ENCODE results near the gene TGFB3. TPM values are rescaled to one million over a fixed set of nuclear protein-coding genes. Genes with fewer than 3 reads are reported as not detected.
A peak's percentile ranks its signal among the peaks of the same experiment; 100 is the strongest.

The TGFB3 gene
- 7.0 and 8.8 TPM in 2 replicates for total RNA-seq
- 7.5 TPM for total RNA-seq (2013)
- polyA plus RNA-seq = 8.3 and 9.4 TPM in 2 replicates
- 5.2 and 8.8 TPM in 2 replicates for polyA minus RNA-seq

- H4K20me1 ChIP-seq (ENCODE audit: control insufficient read depth, insufficient read depth, low read length, poor library complexity, severe bottlenecking) = no peaks in the 10 kb centered on the region
- ATAC-seq (ENCODE audit: low read depth) (peak; percentile 29), DNase-seq (peak; percentile 68)
- peak within 1 kb of the TSS; percentile 91 for H3K9ac ChIP-seq (ENCODE audit: low read length)
- no peaks in the 10 kb centered on the region for H3K9me3 Mint-ChIP-seq (ENCODE audit: insufficient read depth)
- H3K4me3 ChIP-seq (ENCODE audit: control extremely low read depth in 1 of 5, extremely low read depth in 1 of 5, insufficient read depth in 1 of 5, low read depth in 2 of 5, low read length in 4 of 5) = peak within 1 kb of the TSS; percentile 45 to 87 (median 74)
- intact Hi-C loops (cut with micrococcal nuclease) = loop anchor here (1.0 to 10.0 kb wide), 5 partner anchors 75 to 1967 kb away; partner anchors contain the start of genes BBOF1, ENTPD5, GSTZ1 and POMT2
- H3K79me2 ChIP-seq (ENCODE audit: control insufficient read depth, insufficient read depth, low read length) = peaks cover 10% of the 10 kb centered on the region
- H3K4me2 ChIP-seq (replicated peaks; ENCODE audit: low read depth, low read length, poor library complexity, severe bottlenecking) = peak within 1 kb of the TSS; percentile 98
- no peaks in the 10 kb centered on the region for H3K27me3 ChIP-seq (replicated peaks in 1 of 4; ENCODE audit: control extremely low read depth in 1 of 4, control insufficient read depth in 3 of 4, insufficient read depth in 4 of 4, low read length in 3 of 4)
- peak within 1 kb of the TSS; percentile 98 for H2AFZ ChIP-seq (ENCODE audit: insufficient read depth, low read depth, low read length, poor library complexity, severe bottlenecking)
- H3K27ac Mint-ChIP-seq = peak within 1 kb of the TSS; percentile 87
- peak within 1 kb of the TSS; percentile 89 for H3K4me3 Mint-ChIP-seq
- H3K27ac ChIP-seq (ENCODE audit: low read length in 2 of 2) = peak within 1 kb of the TSS in 1 of 2 donors; percentile 82
- ChIA-PET POLR2A (interaction anchor here (0.6 to 1.1 kb wide), 2 partner anchors 22 to 224 kb away, joined by 3 to 4 read pairs; no protein-coding TSS in a partner anchor), CTCF (interaction anchor here (0.6 to 15.2 kb wide), 13 partner anchors 11 to 404 kb away, joined by 3 to 376 read pairs (median 5); partner anchors contain the start of genes ERG28 and FLVCR2)
- H3K4me1 ChIP-seq (ENCODE audit: control insufficient read depth in 2 of 2, insufficient read depth in 2 of 2, low read length in 2 of 2) = peaks cover 44 to 64% of the 10 kb centered on the region in 2 donors
- peaks cover 60% of the 10 kb centered on the region for H3K4me1 Mint-ChIP-seq
- H3K27me3 Mint-ChIP-seq = no peaks in the 10 kb centered on the region
- H3K36me3 ChIP-seq (replicated peaks in 1 of 2; ENCODE audit: control extremely low read depth in 1 of 2, control insufficient read depth in 1 of 2, extremely low read depth in 1 of 2, insufficient read depth in 2 of 2, low read length in 1 of 2) = no peaks in the 10 kb centered on the region
- no peaks in the 10 kb centered on the region for H3K9me3 ChIP-seq (ENCODE audit: control extremely low read depth in 1 of 3, control insufficient read depth in 2 of 3, insufficient read depth in 1 of 3, low read length in 2 of 3)
- TF ChIP-seq EZH2 (IDR thresholded peaks at IDR 0.05; ENCODE audit: borderline replicate concordance, insufficient read depth, low read depth, low read length, poor library complexity, severe bottlenecking) (no peak), CTCF (IDR thresholded peaks at IDR 0.05) (no peak)
- 3% methylated on average over 14 of the region's 26 CpGs for WGBS (ENCODE audit: insufficient coverage)
Measured at GRCh38 chr14:75981426-75982265, at the start of gene TGFB3. Gene TGFB3, minus strand, starts transcription at chr14:75981995. Its CDS starts 1,102 bp downstream, at chr14:75980893.
